VCaP (cell line): Measurements from ENCODE around the gene ERBB2.
"Not testable (repeated sequence)": the region's sequence is repeated elsewhere in the genome, so short reads cannot be mapped to it uniquely, and the experiment has no call there.

ENCODE experiments used
- H3K27ac ChIP-seq: fragments of 450-650 bp; 2 replicates; pipeline ENCODE4 v1.5.1; 2017
- TF ChIP-seq, protein P1 (sequence below): fragments of 450-650 bp; conservative IDR thresholded peaks from 2 replicates; pipeline ENCODE4 v1.5.1; 2017; ENCODE audit warnings: mild to moderate bottlenecking, moderate library complexity

Gene ERBB2

DNA sequence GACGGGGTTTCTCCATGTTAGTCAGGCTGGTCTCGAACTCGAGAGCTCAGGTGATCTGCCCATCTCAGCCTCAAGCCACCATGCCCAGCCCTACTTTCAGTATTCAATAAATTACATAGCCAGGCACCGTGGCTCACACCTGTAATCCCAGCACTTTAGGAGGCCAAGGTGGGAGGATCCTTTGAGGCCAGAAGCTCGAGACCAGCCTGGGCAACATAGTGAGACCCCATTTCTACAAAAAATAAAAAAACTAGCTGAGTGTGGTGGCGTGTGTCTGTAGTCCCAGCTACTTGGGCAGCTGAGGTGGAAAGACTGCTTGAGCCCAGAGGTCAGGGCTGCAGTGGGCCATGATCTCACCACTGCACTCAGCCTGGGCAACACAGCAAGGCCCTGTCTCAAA, 22.2 kb downstream of the ERBB2 start:
- H3K27ac ChIP-seq = no peak overlapping the region
- TF ChIP-seq, protein P1, sequence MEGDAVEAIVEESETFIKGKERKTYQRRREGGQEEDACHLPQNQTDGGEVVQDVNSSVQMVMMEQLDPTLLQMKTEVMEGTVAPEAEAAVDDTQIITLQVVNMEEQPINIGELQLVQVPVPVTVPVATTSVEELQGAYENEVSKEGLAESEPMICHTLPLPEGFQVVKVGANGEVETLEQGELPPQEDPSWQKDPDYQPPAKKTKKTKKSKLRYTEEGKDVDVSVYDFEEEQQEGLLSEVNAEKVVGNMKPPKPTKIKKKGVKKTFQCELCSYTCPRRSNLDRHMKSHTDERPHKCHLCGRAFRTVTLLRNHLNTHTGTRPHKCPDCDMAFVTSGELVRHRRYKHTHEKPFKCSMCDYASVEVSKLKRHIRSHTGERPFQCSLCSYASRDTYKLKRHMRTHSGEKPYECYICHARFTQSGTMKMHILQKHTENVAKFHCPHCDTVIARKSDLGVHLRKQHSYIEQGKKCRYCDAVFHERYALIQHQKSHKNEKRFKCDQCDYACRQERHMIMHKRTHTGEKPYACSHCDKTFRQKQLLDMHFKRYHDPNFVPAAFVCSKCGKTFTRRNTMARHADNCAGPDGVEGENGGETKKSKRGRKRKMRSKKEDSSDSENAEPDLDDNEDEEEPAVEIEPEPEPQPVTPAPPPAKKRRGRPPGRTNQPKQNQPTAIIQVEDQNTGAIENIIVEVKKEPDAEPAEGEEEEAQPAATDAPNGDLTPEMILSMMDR = no peak

GRCh38 chr17:39722965-39723848, 23.3 kb downstream of the ERBB2 start:
- TF ChIP-seq, protein P1 = no peak
- no peak overlapping the region for H3K27ac ChIP-seq

- TF ChIP-seq, protein P1 = no peak
- H3K27ac ChIP-seq = no peak overlapping the region
Observed at GRCh38 chr17:39724731-39725130, 24.9 kb downstream of the ERBB2 start.

- H3K27ac ChIP-seq = not testable (repeated sequence)
Observed at GRCh38 chr17:39725923-39726322, 26.1 kb downstream of the ERBB2 start.

- H3K27ac ChIP-seq = no peak overlapping the region
- TF ChIP-seq, protein P1 = no peak
Observed at GRCh38 chr17:39726617-39727016, 26.8 kb downstream of the ERBB2 start.

GRCh38 chr17:39727556-39727955, 27.7 kb downstream of the ERBB2 start:
- TF ChIP-seq, protein P1 = no peak
- no peak overlapping the region for H3K27ac ChIP-seq

GRCh38 chr17:39729280-39729851, 29.5 kb downstream of the ERBB2 start:
- H3K27ac ChIP-seq = peak overlapping the region; percentile 73; the same call in 1 of the 2 replicates
- TF ChIP-seq, protein P1 = no peak
